Measurements from ENCODE around the gene DLG1. TPM values are rescaled to one million over a fixed set of nuclear protein-coding genes. Genes with fewer than 3 reads are reported as not detected.

Gene DLG1
- polyA plus RNA-seq, 2 donors = 39.4 to 40.7 TPM

DNA sequence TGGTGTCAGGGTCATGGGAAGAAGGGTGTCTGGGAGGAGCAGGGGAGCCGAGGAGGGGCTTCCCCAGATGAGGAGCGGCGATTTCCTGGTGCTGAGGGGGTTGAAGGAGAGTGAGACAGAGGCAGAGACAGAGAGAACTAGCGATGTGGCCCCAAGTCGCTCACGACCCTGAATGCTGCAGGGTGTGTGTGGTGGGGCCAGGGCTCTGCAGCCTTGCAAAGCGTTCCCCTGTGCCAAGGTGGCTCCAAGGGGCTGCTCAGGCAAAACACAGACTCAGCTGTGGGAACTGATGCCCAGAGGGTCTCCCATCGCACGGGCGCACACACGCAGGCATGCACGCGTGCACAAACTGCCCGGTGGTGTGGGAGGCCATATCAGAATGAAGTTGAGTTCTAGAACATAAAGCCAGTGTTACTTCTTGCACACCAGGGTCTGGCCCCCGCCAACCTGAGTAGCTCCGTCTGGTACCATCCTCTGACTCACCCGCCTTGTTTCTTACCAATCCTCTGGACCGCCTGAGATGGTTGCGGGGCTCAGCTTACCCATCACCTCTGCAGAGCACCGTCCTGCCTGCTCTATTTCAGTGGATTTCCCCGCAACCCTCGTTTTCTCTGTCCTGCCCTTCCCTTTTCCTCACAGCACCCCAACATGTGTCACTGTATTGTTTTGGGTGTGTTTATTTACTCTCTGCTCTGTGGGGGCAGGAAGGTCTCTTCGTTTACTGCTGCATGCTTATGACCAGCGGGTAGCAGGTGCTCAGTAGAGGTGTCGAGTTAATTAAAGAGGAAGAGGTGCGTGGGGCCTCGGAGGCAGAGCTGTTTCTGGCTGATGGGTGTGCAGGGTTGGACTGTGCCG, 273.3 kb downstream of the DLG1 start:
- peaks cover 0 to 3% of the 10 kb centered on the region in 2 donors for H3K9me3 ChIP-seq (ENCODE audit: control insufficient read depth in 2 of 2, insufficient read depth in 1 of 2, low read depth in 1 of 2, low read length in 1 of 2)
- peaks cover 4 to 7% of the 10 kb centered on the region in 2 donors for H3K4me1 ChIP-seq (ENCODE audit: control insufficient read depth in 2 of 2, insufficient read depth in 2 of 2, low read length in 1 of 2)
- H3K36me3 ChIP-seq (ENCODE audit: control insufficient read depth in 2 of 2, insufficient read depth in 2 of 2, low read length in 1 of 2) = no peaks in the 10 kb centered on the region
- H3K4me3 ChIP-seq (ENCODE audit: low read depth in 1 of 2, low read length in 2 of 2) = no peak overlapping the region
- H3K27me3 ChIP-seq (ENCODE audit: control insufficient read depth in 1 of 2, insufficient read depth in 2 of 2, low read length in 2 of 2) = no peaks in the 10 kb centered on the region
- 90% methylated on average over 28 of the region's 28 CpGs for WGBS, 2 donors
- H3K27ac ChIP-seq (ENCODE audit: low read depth in 2 of 2, low read length in 1 of 2) = no peak overlapping the region

DNA sequence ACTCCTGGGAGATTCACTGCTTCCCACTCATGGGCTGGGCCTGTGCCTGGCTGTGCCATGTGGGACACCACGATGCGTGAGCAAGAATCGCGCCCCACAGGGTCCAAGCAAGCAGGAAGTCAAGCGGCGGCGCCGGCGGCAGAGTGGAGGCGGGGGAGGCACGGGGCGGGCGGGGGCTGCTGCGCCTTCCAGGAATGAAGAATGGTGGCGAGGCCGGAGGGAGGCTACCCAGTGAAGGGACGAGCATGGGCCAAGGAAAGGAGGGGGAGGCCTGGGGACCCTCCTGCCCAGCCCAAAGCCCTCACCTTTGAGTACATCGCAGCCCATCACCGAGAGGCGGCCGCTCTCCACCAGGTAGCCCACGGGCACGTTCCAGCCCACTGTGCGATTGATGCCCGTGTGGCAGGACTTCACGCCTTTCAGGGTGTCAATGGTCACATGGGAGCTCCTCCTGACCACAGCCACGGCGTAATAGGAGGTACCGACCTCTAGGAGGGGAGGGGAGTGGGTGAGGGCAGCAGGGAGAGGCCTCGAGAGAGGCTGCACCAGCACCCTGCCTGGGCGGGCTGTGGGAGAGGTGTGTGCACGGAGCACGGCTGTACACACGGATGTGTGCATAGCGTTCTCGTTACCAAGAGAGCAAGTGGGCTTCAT, 274.3 kb downstream of the DLG1 start:
- peaks cover 0 to 3% of the 10 kb centered on the region in 2 donors for H3K9me3 ChIP-seq (ENCODE audit: control insufficient read depth in 2 of 2, insufficient read depth in 1 of 2, low read depth in 1 of 2, low read length in 1 of 2)
- WGBS, 2 donors = 78 to 81% methylated on average over 35 to 36 of the region's 36 CpGs
- H3K36me3 ChIP-seq (ENCODE audit: control insufficient read depth in 2 of 2, insufficient read depth in 2 of 2, low read length in 1 of 2) = no peaks in the 10 kb centered on the region
- H3K27ac ChIP-seq (ENCODE audit: low read depth in 2 of 2, low read length in 1 of 2) = no peak overlapping the region
- no peaks in the 10 kb centered on the region for H3K27me3 ChIP-seq (ENCODE audit: control insufficient read depth in 1 of 2, insufficient read depth in 2 of 2, low read length in 2 of 2)
- H3K4me1 ChIP-seq (ENCODE audit: control insufficient read depth in 2 of 2, insufficient read depth in 2 of 2, low read length in 1 of 2) = peaks cover 0 to 5% of the 10 kb centered on the region in 2 donors
- no peak overlapping the region for H3K4me3 ChIP-seq (ENCODE audit: low read depth in 1 of 2, low read length in 2 of 2)

DNA sequence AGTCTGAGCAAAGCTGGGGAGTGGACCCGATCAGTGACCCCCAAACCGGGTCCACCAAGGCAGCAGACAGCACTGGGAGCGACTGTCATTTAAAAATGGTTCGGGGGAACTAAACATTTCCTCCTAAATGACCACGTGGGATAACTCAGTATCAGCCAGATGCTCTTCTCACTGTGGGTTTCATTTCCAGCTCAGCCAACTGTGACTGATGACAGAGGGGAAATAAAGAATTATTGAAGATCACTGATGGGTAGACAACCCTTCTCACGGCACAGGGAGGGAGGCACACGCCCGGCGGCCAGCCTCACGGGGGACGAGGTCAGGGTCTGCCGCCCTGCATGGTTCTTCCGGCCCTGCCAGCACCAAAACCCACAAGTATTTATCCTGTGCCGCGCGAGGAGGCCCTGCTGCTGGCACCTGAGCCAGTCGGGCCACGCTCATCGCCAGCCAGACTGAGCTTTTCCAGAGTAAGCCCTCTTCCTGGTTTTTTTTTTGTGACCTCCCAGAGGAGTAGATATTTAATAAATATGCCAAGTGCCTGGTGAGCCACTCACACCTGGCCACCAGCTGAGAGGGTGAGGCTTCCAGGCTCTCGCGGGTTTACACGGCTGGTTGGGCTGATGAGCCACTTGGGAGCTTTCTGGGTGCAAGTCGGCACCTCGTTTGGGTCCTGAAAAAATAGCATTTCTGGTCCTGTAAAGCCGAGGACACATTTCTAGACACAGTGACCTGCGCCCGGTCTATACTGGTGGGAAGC, 275.0 kb downstream of the DLG1 start:
- Histone ChIP-seq H3K27ac (ENCODE audit: low read depth in 2 of 2, low read length in 1 of 2) (no peak overlapping the region), H3K4me1 (ENCODE audit: control insufficient read depth in 2 of 2, insufficient read depth in 2 of 2, low read length in 1 of 2) (peaks cover 0 to 5% of the 10 kb centered on the region in 2 donors), H3K4me3 (ENCODE audit: low read depth in 1 of 2, low read length in 2 of 2) (no peak overlapping the region), H3K36me3 (ENCODE audit: control insufficient read depth in 2 of 2, insufficient read depth in 2 of 2, low read length in 1 of 2) (no peaks in the 10 kb centered on the region), H3K27me3 (ENCODE audit: control insufficient read depth in 1 of 2, insufficient read depth in 2 of 2, low read length in 2 of 2) (no peaks in the 10 kb centered on the region), H3K9me3 (ENCODE audit: control insufficient read depth in 2 of 2, insufficient read depth in 1 of 2, low read depth in 1 of 2, low read length in 1 of 2) (peaks cover 0 to 3% of the 10 kb centered on the region in 2 donors)
- 60% methylated on average over 27 of the region's 27 CpGs for WGBS, 2 donors

DNA sequence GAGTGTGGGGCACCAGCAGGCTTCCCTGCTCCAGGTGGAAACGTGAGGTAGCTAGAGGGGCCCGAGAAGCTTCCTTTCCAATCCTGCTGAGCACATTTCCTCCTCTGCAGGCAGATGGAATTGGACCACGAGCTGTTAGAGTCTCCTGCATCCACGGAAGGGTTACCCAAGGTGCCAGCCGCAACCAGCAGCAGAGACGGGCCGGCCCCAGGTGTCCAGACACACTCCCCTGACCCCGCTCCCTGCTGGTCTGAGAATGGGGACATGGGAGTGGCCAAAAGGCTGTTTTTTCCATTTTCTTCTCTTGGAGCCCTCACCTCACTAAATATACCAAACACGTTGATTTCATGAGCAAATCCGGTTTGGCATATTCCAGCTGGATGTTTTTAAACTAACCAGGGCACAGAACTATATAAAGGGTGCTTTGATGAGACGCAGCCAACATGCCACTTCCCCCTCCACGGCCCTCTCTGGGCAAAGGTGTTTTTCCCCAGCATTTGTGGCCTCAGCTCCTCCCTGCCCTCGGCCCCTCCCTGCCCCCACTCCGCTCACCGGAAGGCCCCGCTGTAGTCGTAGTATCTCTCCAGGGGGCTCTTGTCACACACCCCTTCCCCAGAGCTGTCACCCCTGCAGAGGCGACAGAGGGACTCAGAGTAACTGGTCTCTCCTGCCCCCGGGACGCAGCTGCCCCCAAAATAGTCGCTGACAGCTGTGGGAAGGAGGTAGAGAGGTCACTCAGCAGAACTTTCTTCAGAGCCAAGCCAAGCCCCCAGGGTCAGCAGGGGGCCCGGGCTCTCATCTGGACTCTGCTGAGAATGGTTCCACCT, 275.8 kb downstream of the DLG1 start:
- H3K9me3 ChIP-seq (ENCODE audit: control insufficient read depth in 2 of 2, insufficient read depth in 1 of 2, low read depth in 1 of 2, low read length in 1 of 2) = peaks cover 0 to 3% of the 10 kb centered on the region in 2 donors
- H3K36me3 ChIP-seq (ENCODE audit: control insufficient read depth in 2 of 2, insufficient read depth in 2 of 2, low read length in 1 of 2) = no peaks in the 10 kb centered on the region
- no peak overlapping the region for H3K27ac ChIP-seq (ENCODE audit: low read depth in 2 of 2, low read length in 1 of 2)
- H3K27me3 ChIP-seq (ENCODE audit: control insufficient read depth in 1 of 2, insufficient read depth in 2 of 2, low read length in 2 of 2) = no peaks in the 10 kb centered on the region
- H3K4me1 ChIP-seq (ENCODE audit: control insufficient read depth in 2 of 2, insufficient read depth in 2 of 2, low read length in 1 of 2) = peaks cover 0 to 4% of the 10 kb centered on the region in 2 donors
- no peak overlapping the region for H3K4me3 ChIP-seq (ENCODE audit: low read depth in 1 of 2, low read length in 2 of 2)
- 40 to 48% methylated on average over 22 of the region's 22 CpGs for WGBS, 2 donors

DNA sequence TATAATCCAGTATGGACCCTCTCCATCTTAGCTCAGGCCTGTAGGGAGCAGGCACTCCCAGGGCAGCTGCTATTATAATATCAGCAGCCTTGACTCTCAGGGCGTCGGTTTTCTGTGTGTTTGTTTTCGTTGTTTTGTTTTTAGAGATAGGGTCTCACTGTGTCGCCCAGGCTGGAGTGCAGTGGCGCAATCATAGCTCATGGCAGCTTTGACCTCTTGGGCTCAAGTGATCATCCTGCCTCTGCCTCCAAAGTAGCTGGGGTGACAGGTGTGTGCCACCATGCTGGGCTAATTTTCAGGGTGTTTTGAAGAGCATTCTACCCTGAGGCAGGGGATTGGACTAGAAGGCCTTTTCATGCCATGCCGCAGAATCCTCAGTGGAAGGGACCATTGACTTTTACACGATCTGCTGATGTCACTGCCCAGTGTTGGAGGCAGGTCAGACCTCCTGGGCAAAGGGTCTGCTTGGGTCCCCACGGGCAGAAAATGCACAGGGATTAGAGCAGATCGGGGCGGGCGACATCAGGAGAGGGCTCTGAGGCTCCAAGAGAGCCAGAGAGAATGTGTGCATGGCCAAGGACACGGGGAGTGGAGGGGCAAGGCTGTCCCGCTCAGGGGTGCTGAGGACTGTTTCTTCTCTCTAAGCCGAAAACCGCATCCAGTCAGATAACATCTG, 276.5 kb downstream of the DLG1 start:
- no peak overlapping the region for H3K4me3 ChIP-seq (ENCODE audit: low read depth in 1 of 2, low read length in 2 of 2)
- H3K9me3 ChIP-seq (ENCODE audit: control insufficient read depth in 2 of 2, insufficient read depth in 1 of 2, low read depth in 1 of 2, low read length in 1 of 2) = peaks cover 0 to 3% of the 10 kb centered on the region in 2 donors
- 85 to 86% methylated on average over 15 of the region's 15 CpGs for WGBS, 2 donors
- no peaks in the 10 kb centered on the region for H3K36me3 ChIP-seq (ENCODE audit: control insufficient read depth in 2 of 2, insufficient read depth in 2 of 2, low read length in 1 of 2)
- no peaks in the 10 kb centered on the region for H3K27me3 ChIP-seq (ENCODE audit: control insufficient read depth in 1 of 2, insufficient read depth in 2 of 2, low read length in 2 of 2)
- H3K4me1 ChIP-seq (ENCODE audit: control insufficient read depth in 2 of 2, insufficient read depth in 2 of 2, low read length in 1 of 2) = peaks cover 0 to 3% of the 10 kb centered on the region in 2 donors
- no peak overlapping the region for H3K27ac ChIP-seq (ENCODE audit: low read depth in 2 of 2, low read length in 1 of 2)

DNA sequence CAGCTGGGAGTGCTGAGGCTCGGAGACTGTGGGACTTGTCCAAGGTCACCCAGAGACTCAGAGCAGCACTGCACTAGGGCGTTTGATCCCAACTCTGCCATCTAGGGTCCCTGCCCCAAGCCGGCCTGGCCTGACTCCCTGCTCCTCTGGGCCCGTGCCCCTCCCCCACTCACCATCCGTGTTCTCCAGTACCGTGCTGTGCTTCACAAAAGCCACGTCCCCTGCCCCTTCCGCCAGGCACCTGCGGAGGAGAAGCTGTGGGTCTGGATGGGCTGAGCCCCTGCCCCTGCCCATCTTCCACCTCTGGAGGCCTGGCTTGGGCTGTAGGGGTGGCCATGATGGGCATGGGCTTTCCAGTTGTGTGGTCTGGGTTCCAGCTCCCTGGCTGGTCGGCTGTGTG, 277.2 kb downstream of the DLG1 start:
- no peak overlapping the region for H3K27ac ChIP-seq (ENCODE audit: low read depth in 2 of 2, low read length in 1 of 2)
- 60 to 66% methylated on average over 10 of the region's 10 CpGs for WGBS, 2 donors
- no peak overlapping the region for H3K4me3 ChIP-seq (ENCODE audit: low read depth in 1 of 2, low read length in 2 of 2)
- H3K36me3 ChIP-seq (ENCODE audit: control insufficient read depth in 2 of 2, insufficient read depth in 2 of 2, low read length in 1 of 2) = no peaks in the 10 kb centered on the region
- H3K4me1 ChIP-seq (ENCODE audit: control insufficient read depth in 2 of 2, insufficient read depth in 2 of 2, low read length in 1 of 2) = peaks cover 0 to 3% of the 10 kb centered on the region in 2 donors
- H3K9me3 ChIP-seq (ENCODE audit: control insufficient read depth in 2 of 2, insufficient read depth in 1 of 2, low read depth in 1 of 2, low read length in 1 of 2) = peaks cover 0 to 3% of the 10 kb centered on the region in 2 donors
- H3K27me3 ChIP-seq (ENCODE audit: control insufficient read depth in 1 of 2, insufficient read depth in 2 of 2, low read length in 2 of 2) = no peaks in the 10 kb centered on the region

DNA sequence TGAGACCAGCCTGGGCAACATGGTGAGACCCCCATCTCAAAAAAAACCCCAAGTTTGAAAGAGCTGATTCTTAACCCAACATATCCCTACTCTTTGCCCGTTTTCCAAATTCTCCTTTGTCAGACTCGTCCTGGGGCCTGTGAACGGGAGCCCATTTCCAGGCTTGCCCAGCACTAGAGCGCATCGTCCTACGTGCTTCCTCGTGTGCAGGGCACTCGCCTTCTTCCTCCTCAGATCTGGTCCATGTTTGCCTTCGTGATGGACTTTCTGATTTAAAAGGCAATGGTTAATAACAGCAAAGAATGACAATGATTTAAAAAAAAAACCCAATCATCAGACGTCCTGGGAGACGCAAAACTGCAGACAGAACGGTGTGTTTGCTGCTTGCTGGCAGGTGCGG, 278.9 kb downstream of the DLG1 start:
- Histone ChIP-seq H3K4me3 (ENCODE audit: low read depth in 1 of 2, low read length in 2 of 2) (no peak overlapping the region), H3K27me3 (ENCODE audit: control insufficient read depth in 1 of 2, insufficient read depth in 2 of 2, low read length in 2 of 2) (no peaks in the 10 kb centered on the region), H3K4me1 (ENCODE audit: control insufficient read depth in 2 of 2, insufficient read depth in 2 of 2, low read length in 1 of 2) (peaks cover 0 to 3% of the 10 kb centered on the region in 2 donors), H3K36me3 (ENCODE audit: control insufficient read depth in 2 of 2, insufficient read depth in 2 of 2, low read length in 1 of 2) (no peaks in the 10 kb centered on the region), H3K9me3 (ENCODE audit: control insufficient read depth in 2 of 2, insufficient read depth in 1 of 2, low read depth in 1 of 2, low read length in 1 of 2) (peaks cover 0 to 3% of the 10 kb centered on the region in 2 donors), H3K27ac (ENCODE audit: low read depth in 2 of 2, low read length in 1 of 2) (no peak overlapping the region)
- 87 to 89% methylated on average over 13 of the region's 13 CpGs for WGBS, 2 donors

DNA sequence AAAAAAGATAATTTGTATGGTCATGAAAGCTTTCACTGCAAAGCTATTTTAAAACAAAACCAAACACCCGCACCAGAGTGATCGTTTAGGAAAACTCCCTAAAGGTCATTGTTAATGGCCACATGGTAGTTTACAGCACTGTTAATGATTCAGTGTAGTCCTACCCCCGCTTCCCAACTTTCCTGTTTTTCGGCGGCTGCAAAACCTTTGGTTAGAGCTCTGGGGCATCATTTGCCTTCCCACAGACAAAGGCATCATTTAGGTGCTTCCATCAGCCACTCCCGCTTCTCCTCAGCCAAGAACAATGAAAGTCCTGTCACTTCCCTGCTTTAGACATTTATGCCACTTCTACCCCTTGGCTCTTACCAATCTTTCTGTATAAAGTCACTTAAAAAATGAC, 279.4 kb downstream of the DLG1 start:
- no peaks in the 10 kb centered on the region for H3K36me3 ChIP-seq (ENCODE audit: control insufficient read depth in 2 of 2, insufficient read depth in 2 of 2, low read length in 1 of 2)
- no peak overlapping the region for H3K4me3 ChIP-seq (ENCODE audit: low read depth in 1 of 2, low read length in 2 of 2)
- no peak overlapping the region for H3K27ac ChIP-seq (ENCODE audit: low read depth in 2 of 2, low read length in 1 of 2)
- 59% methylated on average over 6 of the region's 6 CpGs for WGBS, 2 donors
- peaks cover 0 to 3% of the 10 kb centered on the region in 2 donors for H3K9me3 ChIP-seq (ENCODE audit: control insufficient read depth in 2 of 2, insufficient read depth in 1 of 2, low read depth in 1 of 2, low read length in 1 of 2)
- no peaks in the 10 kb centered on the region for H3K27me3 ChIP-seq (ENCODE audit: control insufficient read depth in 1 of 2, insufficient read depth in 2 of 2, low read length in 2 of 2)
- H3K4me1 ChIP-seq (ENCODE audit: control insufficient read depth in 2 of 2, insufficient read depth in 2 of 2, low read length in 1 of 2) = peaks cover 0 to 3% of the 10 kb centered on the region in 2 donors
